HG02642 (cell line): ENCODE measurements around the gene ZFC3H1.
A peak's percentile ranks its signal among the peaks of the same experiment; 100 is the strongest.

Experiments
- ATAC-seq: cut with Tn5 transposase; IDR thresholded peaks from one replicate; pipeline ENCODE4 v1.9.1; 2021; ENCODE audit warnings: mild to moderate bottlenecking; ENCODE audit not compliant: unreplicated experiment, poor library complexity

ZFC3H1 gene

DNA sequence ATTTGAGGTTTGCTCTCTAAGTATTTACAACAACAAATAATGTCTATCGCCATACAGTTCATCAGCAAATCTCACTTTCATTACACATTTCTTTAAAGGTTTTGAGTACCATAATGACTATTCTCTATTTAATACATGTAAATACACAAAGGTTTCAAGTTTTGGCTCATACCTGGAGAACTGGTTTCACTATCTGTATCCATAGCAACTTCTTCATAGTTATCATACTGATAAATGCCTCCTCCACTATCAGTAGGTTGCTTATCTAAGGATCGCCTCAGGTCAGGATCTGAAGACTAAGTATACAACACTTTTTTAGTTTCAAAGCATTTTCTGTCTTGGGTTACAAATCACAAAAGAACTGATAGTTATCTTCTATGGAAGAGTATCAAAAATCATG, 21.4 kb downstream of the ZFC3H1 start:
- no peak for ATAC-seq

GRCh38 chr12:71641390-71641789, 22.3 kb downstream of the ZFC3H1 start:
- ATAC-seq: no peak

- ATAC-seq: no peak
Measured at GRCh38 chr12:71640316-71640715, 23.3 kb downstream of the ZFC3H1 start.

DNA sequence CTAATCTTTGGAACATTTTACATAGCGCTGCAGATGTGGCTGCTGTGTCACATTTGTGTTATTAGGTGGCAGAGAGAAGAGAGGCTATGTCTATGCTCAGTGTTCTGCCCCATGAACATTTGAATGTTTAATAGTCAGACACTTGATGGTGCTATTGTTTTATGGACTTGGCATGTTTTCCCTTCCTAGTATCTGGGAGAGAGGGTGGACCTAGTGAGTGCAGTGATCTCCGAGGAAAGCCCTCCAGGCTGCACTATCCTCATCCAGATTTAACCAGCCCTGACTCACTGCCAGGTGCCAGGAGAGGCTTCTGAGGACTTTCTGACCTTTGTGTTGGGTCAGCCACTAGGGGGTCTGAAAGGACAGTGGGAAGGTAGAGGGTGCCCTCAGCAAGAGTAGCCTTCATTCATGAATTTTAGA, 24.3 kb downstream of the ZFC3H1 start:
- ATAC-seq: no peak

DNA sequence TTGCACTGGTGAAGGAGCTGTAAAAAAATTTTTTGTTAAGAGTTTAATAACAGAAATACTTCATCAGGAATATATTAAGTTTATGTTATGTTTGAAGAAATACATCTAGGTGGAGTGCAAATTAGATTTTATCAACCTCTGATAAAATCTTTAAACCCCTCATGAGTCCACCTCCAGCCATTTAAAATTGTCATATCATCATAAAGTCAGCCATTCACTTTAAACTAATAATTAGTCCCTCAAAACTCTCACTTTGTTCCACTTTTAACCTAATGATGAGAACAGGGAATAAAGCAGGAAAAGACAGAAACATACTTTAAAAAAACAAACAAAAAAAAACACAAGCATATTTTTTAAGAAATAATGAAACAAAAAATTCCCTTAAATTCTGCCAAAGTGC, 25.1 kb downstream of the ZFC3H1 start:
- no peak for ATAC-seq

DNA sequence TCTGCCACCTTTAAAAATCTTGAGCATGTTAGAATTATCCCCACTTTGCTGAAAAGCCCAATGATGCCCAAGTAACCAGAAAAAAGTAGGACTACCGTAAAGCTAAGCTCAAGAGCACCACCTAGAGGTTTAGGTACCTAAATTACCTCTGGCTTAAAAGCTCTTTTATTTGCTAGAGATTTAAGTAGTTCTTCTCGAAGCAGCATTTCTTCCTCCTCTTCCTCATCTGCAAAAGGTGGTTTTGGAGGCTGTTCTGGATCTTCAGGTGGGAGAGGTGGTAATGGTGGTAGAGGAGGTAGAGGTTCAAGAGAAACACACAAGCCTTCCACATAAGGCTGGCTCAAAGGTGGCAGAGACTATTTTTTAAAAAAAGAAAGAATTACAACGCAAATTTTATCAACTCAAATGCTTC, 26.9 kb downstream of the ZFC3H1 start:
- peak; percentile 53 for ATAC-seq

GRCh38 chr12:71627438-71628002, 36.1 kb downstream of the ZFC3H1 start:
- ATAC-seq: no peak

- ATAC-seq: no peak
Measured at GRCh38 chr12:71626768-71627167, 36.9 kb downstream of the ZFC3H1 start.

GRCh38 chr12:71626098-71626497, 37.5 kb downstream of the ZFC3H1 start:
- no peak for ATAC-seq

DNA sequence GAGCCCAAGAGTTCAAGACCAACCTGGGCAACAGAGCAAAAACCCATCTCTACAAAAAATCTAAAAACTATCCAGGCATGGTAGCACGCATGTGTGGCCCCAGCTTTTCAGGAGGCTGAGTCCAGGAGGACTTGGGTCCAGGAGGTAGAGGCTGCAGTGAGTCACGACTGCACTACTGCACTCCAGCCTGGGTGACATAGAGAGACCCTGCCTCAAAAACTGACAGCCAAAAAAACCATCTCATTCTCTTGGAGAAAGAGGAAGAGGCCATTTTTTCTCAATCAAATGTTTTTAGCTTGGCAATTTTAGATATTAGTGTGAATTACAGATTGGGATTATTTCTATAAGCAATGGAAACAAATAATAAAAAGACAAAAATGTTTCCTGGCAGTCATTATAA, 38.2 kb downstream of the ZFC3H1 start:
- no peak for ATAC-seq

DNA sequence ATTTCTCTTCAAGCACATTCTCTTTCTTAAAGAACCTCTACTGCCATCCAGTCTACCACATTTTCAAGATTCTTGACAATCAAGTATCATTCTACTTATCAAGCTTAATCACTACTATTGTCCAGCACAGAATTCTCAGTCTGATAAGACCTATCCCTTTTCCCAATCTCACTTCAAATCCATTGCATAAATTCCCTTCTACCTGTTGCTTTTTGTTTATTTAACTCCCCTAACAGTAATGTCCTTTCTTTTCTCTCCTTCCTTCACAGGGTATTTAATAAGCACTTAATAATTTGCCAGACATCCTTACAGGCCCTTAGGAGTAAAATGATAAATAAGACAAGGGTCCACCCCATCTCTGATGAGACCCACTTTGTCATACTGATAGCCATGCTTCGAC, 41.7 kb downstream of the ZFC3H1 start:
- ATAC-seq: no peak

- ATAC-seq: no peak
Measured at GRCh38 chr12:71610031-71610795, 53.4 kb downstream of the ZFC3H1 start.

DNA sequence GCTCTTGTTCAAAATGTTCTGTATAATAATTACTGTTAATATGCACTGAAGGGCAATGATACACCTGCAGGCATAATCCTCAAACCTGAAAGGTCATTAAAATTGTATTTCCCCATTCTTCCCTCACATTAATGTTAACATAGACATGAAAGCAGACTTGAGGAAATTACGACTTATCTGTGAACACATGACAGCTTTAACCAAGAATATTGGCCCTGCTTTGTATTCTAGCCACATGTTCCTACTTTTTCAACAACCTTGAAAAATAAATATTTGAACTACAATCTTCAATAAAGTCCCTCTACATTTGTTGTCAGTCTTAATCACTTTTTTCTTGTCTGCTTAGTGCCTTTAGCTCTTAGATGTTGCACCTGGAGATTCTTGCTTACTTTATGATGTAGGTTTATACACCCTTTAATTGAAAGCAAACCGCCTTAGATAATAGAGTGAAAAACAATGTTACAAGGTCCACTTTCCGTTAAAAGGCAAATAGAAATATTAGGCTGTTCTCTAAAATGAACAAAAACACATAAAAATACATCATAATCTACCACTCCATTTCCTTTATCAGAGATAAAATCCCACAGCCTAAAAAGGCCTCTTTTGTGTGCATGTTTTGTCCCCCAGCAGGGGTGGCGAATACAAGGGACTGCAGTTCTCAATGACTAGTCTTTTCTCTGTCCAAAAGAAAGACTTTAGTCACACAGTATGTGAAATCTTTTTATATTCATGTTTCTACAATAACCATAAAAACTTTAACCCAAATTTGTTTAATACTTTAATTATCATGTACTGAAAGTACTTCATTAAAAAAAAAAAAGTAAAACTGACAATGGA, 55.9 kb downstream of the ZFC3H1 start:
- no peak for ATAC-seq

- no peak for ATAC-seq
Measured at GRCh38 chr12:71605039-71605438, 58.6 kb downstream of the ZFC3H1 start.

DNA sequence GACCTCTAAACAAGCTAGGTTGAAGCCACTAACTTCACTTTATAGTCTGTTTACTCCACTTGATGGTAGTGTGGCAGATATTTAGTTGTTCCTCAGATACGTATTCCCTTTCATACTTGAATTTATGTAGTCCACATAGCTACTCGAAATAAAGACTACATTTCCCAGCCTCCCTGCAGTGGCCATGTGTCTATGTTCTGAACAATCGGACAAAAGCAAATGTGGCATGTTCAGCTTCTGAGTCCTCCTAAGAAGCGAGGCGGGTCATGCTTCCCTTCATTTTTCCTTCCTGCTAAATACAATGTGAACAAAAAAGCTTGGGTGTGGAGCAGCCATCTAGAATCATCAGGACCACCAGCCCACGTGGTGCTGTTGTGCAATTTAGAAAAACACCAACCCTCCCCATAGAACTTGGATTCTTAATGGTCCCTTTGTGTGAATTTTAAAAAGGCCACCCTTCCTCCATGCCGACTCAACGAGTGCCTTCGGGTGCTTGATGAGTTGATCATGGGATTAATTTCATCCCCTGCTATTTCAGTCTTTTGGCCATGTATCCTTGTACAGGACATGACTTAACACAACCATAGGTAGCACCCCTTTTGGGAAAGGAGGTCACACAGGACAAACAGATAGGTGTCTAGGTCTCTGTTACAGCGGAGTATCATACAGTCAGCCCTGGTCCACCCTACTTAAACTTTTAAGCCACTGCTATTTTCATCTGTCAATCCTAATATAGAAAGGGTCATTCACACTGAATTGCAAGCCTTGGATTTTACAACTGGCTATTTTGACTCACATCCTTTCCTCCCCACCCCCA, 60.7 kb downstream of the ZFC3H1 start:
- ATAC-seq: no peak

DNA sequence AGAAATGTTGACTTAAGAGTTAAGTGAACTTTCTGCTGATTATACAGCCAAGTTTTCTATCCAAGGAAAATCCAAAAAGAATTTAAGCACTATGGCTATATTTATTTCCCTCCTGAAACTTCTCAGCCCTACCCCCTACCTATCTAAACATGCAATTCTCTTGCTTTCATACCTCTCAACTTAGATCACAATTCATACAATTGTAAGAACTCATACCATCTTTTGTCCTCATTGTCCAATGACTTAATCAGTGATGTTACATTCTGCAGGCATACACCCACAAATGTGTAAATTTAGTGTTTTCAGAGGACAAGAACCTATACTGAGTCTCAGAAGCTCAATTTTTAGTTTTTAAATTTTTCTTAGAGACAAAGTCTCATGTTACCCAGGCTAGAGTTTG, 62.1 kb downstream of the ZFC3H1 start:
- ATAC-seq: no peak

GRCh38 chr12:71599210-71599609, 64.4 kb downstream of the ZFC3H1 start:
- no peak for ATAC-seq

- no peak for ATAC-seq
Measured at GRCh38 chr12:71594214-71594948, 69.3 kb downstream of the ZFC3H1 start.

DNA sequence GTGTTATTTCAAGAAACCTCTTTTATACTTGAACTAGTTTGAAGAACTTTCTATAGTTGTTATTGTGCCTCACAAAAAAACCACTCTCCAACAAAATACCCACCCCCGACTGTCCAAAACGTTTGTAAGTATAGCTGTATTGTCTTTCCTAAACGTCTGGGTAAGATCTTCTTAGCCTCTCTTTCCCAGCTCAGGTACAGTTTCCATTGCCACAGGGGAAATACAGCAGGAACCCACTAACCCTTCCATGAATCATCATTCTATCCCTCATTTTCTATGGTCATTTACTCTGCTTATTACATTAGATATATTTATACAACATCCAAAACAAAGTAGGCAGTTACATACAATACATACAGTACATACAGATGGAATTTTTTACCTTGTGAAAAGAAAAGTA, 70.8 kb downstream of the ZFC3H1 start:
- no peak for ATAC-seq

- ATAC-seq: no peak
Measured at GRCh38 chr12:71591601-71592000, 72.0 kb downstream of the ZFC3H1 start.
